Calu3 (cell line): Measurements from ENCODE around the gene ATP5F1B. TPM values are rescaled to one million over a fixed set of nuclear protein-coding genes. Genes with fewer than 3 reads are reported as not detected.

Source experiments
- BruUV-seq: library from RNA; stranded (reverse); fragments of 400-500 nt; replicated peaks from 2 replicates; lab custom pipeline; 2021; lab: Mats Ljungman, UMichigan
- CTCF ChIA-PET: fragments of 300-600 bp; sonication (Branson Sonifier 250); formaldehyde crosslinking; loops from one replicate; lab custom pipeline; 2022; ENCODE audit warnings: antibody characterized with exemption; lab: Charles Lee
- DNase-seq: peaks from one replicate; pipeline ENCODE4 v3.0.0; 2022
- H3K27ac Mint-ChIP-seq: one replicate; pipeline ENCODE4 v1.8.0; 2022; ENCODE audit warnings: mixed read lengths; ENCODE audit not compliant: unreplicated experiment
- H3K27me3 Mint-ChIP-seq: one replicate; pipeline ENCODE4 v1.8.0; 2022; ENCODE audit warnings: mixed read lengths; ENCODE audit not compliant: unreplicated experiment
- H3K36me3 Mint-ChIP-seq: one replicate; pipeline ENCODE4 v1.8.0; 2022; ENCODE audit warnings: mild to moderate bottlenecking, moderate library complexity, mixed read lengths; ENCODE audit not compliant: insufficient read depth, unreplicated experiment
- H3K4me1 Mint-ChIP-seq: one replicate; pipeline ENCODE4 v1.8.0; 2022; ENCODE audit warnings: mild to moderate bottlenecking, low read depth, mixed read lengths; ENCODE audit not compliant: unreplicated experiment
- H3K4me3 Mint-ChIP-seq: one replicate; pipeline ENCODE4 v1.8.0; 2022; ENCODE audit warnings: mild to moderate bottlenecking, low read depth, moderate library complexity, mixed read lengths; ENCODE audit not compliant: unreplicated experiment
- H3K9me3 Mint-ChIP-seq: one replicate; pipeline ENCODE4 v1.8.0; 2022; ENCODE audit warnings: low read depth, mixed read lengths; ENCODE audit not compliant: unreplicated experiment
- CTCF ChIP-seq: fragments of 200-600 bp; IDR thresholded peaks from one replicate; pipeline ENCODE4 v1.8.0; 2022; ENCODE audit warnings: antibody characterized with exemption; ENCODE audit not compliant: unreplicated experiment
- intact Hi-C: fragments of 100-400 bp; cut with micrococcal nuclease; formaldehyde crosslinking; loops from one replicate; pipeline ENCODE4 v1.10.0; 2022; ENCODE audit not compliant: unreplicated experiment
- total RNA-seq: library from RNA; stranded (reverse); gene quantifications from 2 replicates; pipeline ENCODE4 v1.2.3, GENCODE V29; 2022

The ATP5F1B gene
- total RNA-seq, 1 experiment from 2014 or later, result 822 TPM

GRCh38 chr12:56604355-56604754, 41.4 kb downstream of the ATP5F1B start:
- DNase-seq, result no peak
- H3K27ac Mint-ChIP-seq, result no peak overlapping the region
- H3K4me3 Mint-ChIP-seq, result no peak overlapping the region
- H3K27me3 Mint-ChIP-seq, result no peaks in the 10 kb centered on the region
- TF ChIP-seq CTCF, result no peak
- no peaks in the 10 kb centered on the region for H3K9me3 Mint-ChIP-seq
- CTCF ChIA-PET, result no interaction called here
- intact Hi-C loops, result no loop called here
- no TSS peak for BruUV-seq
- no peaks in the 10 kb centered on the region for H3K4me1 Mint-ChIP-seq
- peaks cover 63% of the 10 kb centered on the region for H3K36me3 Mint-ChIP-seq

DNA sequence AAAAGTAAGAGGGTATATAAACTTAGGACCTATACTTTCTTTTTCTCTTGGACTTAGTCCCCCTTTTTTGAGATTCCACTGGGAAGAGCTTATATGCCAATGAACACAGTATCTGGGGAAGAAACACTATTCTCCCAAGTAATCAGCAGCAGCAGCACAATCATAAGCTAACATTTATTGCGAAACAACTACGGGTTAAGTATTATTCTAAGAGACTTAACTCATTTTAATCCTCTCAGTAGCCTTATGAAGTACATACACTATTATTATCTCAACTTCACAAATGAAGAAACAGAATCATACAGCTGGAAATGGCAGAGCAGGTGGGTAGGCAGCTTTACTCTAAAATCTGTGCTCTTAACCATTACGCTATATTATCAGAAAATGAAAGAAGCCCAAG, 43.5 kb downstream of the ATP5F1B start:
- H3K4me1 Mint-ChIP-seq, result no peaks in the 10 kb centered on the region
- no peak for TF ChIP-seq CTCF
- CTCF ChIA-PET, result interaction anchor here (0.6 to 3.5 kb wide), 2 partner anchors 34 to 84 kb away, joined by 3 to 17 read pairs; no protein-coding TSS in a partner anchor
- no peak overlapping the region for H3K27ac Mint-ChIP-seq
- H3K27me3 Mint-ChIP-seq, result no peaks in the 10 kb centered on the region
- no peak for DNase-seq
- intact Hi-C loops, result no loop called here
- no TSS peak for BruUV-seq
- no peaks in the 10 kb centered on the region for H3K9me3 Mint-ChIP-seq
- no peak overlapping the region for H3K4me3 Mint-ChIP-seq
- peaks cover 57% of the 10 kb centered on the region for H3K36me3 Mint-ChIP-seq

DNA sequence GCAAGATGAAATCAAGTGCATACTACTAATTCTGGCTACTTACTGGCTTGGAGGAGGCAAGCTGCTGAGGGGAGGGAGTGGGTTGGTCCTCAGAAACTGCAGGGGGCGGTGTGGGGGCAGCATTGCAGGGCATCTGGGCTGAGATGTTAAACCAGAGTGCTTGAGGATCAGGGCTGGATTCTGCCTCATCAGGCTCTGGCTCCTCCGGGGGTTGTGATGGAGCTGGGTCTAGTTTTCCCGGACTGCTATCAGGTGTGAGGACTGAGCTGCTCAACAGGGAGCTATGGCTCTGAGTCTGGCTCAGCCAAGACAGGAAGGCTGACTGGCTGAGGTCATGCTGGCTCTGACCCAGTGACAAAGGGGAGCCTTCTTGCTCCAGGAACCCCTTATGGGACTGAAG, 44.3 kb downstream of the ATP5F1B start:
- Mint-ChIP-seq H3K36me3 (peaks cover 64% of the 10 kb centered on the region), H3K4me3 (no peak overlapping the region), H3K4me1 (no peaks in the 10 kb centered on the region), H3K27me3 (no peaks in the 10 kb centered on the region), H3K27ac (peak overlapping the region; percentile 5), H3K9me3 (no peaks in the 10 kb centered on the region)
- no peak for TF ChIP-seq CTCF
- intact Hi-C loops, result no loop called here
- no TSS peak for BruUV-seq
- CTCF ChIA-PET, result interaction anchor here (3.5 kb wide), 1 partner anchor 35 kb away, joined by 17 read pairs; no protein-coding TSS in a partner anchor
- peak; percentile 52 for DNase-seq

DNA sequence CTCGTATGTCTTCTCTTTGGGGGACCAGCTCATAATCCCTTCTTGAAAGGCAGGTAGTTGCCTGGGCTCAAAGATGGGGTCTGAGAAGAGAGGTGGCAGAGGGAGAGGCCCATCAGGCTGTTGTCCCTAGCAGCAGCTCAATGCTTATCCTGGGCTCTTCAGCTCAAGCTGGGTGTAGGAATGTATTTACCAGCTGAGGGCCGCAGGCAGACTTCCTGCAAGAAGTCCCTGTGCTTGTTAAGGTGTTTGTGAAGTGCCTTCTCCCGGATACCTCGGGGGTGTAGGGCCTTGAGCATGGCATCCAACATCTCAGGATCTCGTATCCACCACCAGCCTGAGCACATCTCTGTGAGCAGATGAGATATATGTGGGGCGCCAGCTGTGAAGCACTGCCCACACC, 45.0 kb downstream of the ATP5F1B start:
- Mint-ChIP-seq H3K27ac (no peak overlapping the region), H3K9me3 (no peaks in the 10 kb centered on the region), H3K36me3 (peaks cover 64% of the 10 kb centered on the region), H3K27me3 (no peaks in the 10 kb centered on the region), H3K4me1 (no peaks in the 10 kb centered on the region), H3K4me3 (no peak overlapping the region)
- no peak for TF ChIP-seq CTCF
- BruUV-seq, result no TSS peak
- intact Hi-C loops, result no loop called here
- no peak for DNase-seq
- CTCF ChIA-PET, result interaction anchor here (3.5 kb wide), 1 partner anchor 36 kb away, joined by 17 read pairs; no protein-coding TSS in a partner anchor
